Measurements from ENCODE around the gene PLBD1. TPM values are rescaled to one million over a fixed set of nuclear protein-coding genes. Genes with fewer than 3 reads are reported as not detected.

The PLBD1 gene
- total RNA-seq, 1 donor from 2014 or later = not detected

DNA sequence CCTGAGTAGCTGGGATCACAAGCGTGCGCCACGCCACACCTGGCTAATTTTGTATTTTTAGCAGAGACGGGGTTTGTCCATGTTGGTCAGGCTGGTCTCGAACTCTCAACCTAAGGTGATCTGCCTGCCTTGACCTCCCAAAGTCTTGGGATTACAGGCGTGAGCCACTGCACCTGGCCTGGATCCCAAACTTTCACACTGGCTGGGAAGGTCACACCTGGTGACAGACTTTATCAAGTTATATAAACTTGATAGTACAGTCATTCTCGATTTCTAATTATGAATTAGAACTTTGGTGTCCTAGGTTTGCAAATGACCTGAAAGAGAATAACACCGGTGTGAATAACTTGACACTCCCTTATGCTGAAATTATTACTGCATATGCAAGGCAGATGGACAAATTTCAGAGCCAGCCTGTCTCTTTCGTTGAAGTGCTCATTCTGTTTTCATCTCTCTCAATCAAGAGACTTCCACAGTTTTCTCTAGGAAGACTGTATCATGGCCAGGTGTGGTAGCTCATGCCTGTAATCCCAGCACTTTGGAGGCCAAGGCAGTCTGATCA lies 5.9 kb downstream of the PLBD1 start:
- intact Hi-C loops (cut with micrococcal nuclease) = no loop called here
- Mint-ChIP-seq H3K36me3 (ENCODE audit: low read depth) (no peaks in the 10 kb centered on the region), H3K27ac (no peak overlapping the region), H3K27me3 (ENCODE audit: insufficient read depth) (peaks cover 22% of the 10 kb centered on the region), H3K4me1 (ENCODE audit: low read depth) (no peaks in the 10 kb centered on the region), H3K4me3 (no peak overlapping the region), H3K9me3 (no peaks in the 10 kb centered on the region)
- DNase-seq (ENCODE audit: low spot score) = no peak

DNA sequence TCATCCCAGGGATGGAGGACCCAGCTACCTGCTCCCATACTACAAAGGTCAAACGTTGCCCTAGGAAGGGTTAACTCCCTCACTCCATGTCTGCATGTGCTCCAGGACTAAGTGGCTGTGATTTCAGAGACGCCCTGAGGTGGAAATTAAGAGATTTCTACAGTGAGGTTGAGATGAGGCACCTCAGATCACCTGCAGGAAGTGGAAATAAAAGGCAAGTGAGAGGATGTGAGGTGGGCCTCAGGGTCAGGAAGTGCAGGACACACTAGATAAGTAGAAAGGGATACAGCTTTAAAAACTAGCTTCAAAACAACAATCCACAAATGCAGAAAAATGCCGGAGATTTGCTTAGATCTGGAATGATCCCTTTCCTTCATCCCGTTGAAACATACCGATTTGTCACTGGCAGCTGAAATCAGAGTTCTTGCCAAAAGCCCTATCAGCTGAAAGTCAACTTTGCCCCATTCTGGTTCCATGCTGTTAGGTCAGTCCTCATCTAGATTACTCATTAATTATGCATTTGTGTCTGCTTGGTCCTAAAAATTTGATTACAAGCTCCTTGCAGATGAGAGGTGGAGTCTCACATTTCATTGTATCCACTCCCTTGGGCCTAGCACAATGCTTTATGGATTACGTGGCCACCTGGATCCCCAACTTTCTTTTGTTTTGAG lies 6.6 kb downstream of the PLBD1 start:
- Mint-ChIP-seq H3K9me3 (no peaks in the 10 kb centered on the region), H3K36me3 (ENCODE audit: low read depth) (no peaks in the 10 kb centered on the region), H3K4me3 (no peak overlapping the region), H3K27me3 (ENCODE audit: insufficient read depth) (peaks cover 19% of the 10 kb centered on the region), H3K27ac (no peak overlapping the region), H3K4me1 (ENCODE audit: low read depth) (no peaks in the 10 kb centered on the region)
- intact Hi-C loops (cut with micrococcal nuclease) = no loop called here
- no peak for DNase-seq (ENCODE audit: low spot score)

DNA sequence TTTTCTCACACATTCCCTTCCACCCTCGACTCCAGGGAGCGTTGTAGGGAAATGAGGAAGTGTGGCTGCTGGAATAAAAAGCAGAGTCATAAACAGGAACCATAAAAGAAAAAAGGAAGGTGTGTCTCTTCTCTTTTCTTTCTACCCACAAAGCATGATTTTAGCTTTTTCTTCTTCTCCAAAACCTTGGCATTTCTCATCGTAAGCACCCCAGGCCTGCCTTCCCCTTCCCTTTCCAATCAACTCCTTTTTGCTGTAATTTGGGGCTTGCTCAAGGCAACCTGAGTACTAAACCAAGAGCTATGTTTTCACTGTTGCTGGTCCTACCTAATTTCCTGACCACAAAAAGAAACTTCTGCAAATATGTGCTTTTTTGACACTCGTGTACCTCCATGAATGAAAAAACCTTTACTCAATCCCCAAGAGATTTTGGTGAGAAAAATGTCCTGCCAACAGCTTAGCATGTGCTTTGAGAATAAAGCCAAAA lies 9.2 kb downstream of the PLBD1 start:
- intact Hi-C loops (cut with micrococcal nuclease) = no loop called here
- no peak for DNase-seq (ENCODE audit: low spot score)
- Mint-ChIP-seq H3K4me1 (ENCODE audit: low read depth) (no peaks in the 10 kb centered on the region), H3K36me3 (ENCODE audit: low read depth) (no peaks in the 10 kb centered on the region), H3K27ac (no peak overlapping the region), H3K27me3 (ENCODE audit: insufficient read depth) (peaks cover 4% of the 10 kb centered on the region), H3K9me3 (no peaks in the 10 kb centered on the region), H3K4me3 (no peak overlapping the region)

- H3K27me3 Mint-ChIP-seq (ENCODE audit: insufficient read depth) = peaks cover 1% of the 10 kb centered on the region
- H3K9me3 Mint-ChIP-seq = no peaks in the 10 kb centered on the region
- H3K27ac Mint-ChIP-seq = no peak overlapping the region
- no peak overlapping the region for H3K4me3 Mint-ChIP-seq
- no peak for DNase-seq (ENCODE audit: low spot score)
- intact Hi-C loops (cut with micrococcal nuclease) = no loop called here
- no peaks in the 10 kb centered on the region for H3K4me1 Mint-ChIP-seq (ENCODE audit: low read depth)
- no peaks in the 10 kb centered on the region for H3K36me3 Mint-ChIP-seq (ENCODE audit: low read depth)
Observed at GRCh38 chr12:14557966-14558365, 9.7 kb downstream of the PLBD1 start.

GRCh38 chr12:14554281-14555007 lies 13.2 kb downstream of the PLBD1 start:
- no peak overlapping the region for H3K4me3 Mint-ChIP-seq
- no peaks in the 10 kb centered on the region for H3K36me3 Mint-ChIP-seq (ENCODE audit: low read depth)
- no peaks in the 10 kb centered on the region for H3K9me3 Mint-ChIP-seq
- intact Hi-C loops (cut with micrococcal nuclease) = no loop called here
- no peak for DNase-seq (ENCODE audit: low spot score)
- H3K4me1 Mint-ChIP-seq (ENCODE audit: low read depth) = no peaks in the 10 kb centered on the region
- H3K27ac Mint-ChIP-seq = no peak overlapping the region
- peaks cover 2% of the 10 kb centered on the region for H3K27me3 Mint-ChIP-seq (ENCODE audit: insufficient read depth)

DNA sequence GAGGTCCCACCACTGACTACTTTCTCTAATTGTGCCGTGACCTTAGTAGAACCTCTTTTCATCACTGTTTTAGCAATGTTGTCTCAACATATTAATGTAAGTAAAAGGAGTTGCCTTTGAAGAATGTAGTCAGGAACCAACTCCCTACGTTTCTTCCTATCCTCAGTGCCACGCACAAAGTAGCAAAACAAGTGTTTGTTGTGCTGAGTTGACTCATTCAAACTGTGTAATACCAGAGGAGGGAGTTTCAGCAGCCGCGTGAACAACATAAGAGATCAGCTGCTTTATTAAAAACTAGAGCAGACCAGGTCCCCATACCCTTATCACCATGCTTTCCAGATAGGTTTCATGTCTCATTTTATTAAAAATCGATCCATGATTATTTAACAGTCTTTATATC lies 19.1 kb downstream of the PLBD1 start:
- no peaks in the 10 kb centered on the region for H3K9me3 Mint-ChIP-seq
- H3K27ac Mint-ChIP-seq = no peak overlapping the region
- no peak for DNase-seq (ENCODE audit: low spot score)

GRCh38 chr12:14547571-14547970 lies 20.1 kb downstream of the PLBD1 start:
- Mint-ChIP-seq H3K27ac (no peak overlapping the region), H3K36me3 (ENCODE audit: low read depth) (no peaks in the 10 kb centered on the region), H3K27me3 (ENCODE audit: insufficient read depth) (peaks cover 4% of the 10 kb centered on the region), H3K4me3 (no peak overlapping the region), H3K9me3 (no peaks in the 10 kb centered on the region), H3K4me1 (ENCODE audit: low read depth) (no peaks in the 10 kb centered on the region)
- intact Hi-C loops (cut with micrococcal nuclease) = no loop called here
- no peak for DNase-seq (ENCODE audit: low spot score)

More for the DNA sequence above, 19.1 kb downstream of the PLBD1 start:
- Mint-ChIP-seq H3K36me3 (ENCODE audit: low read depth) (no peaks in the 10 kb centered on the region), H3K4me3 (no peak overlapping the region), H3K4me1 (ENCODE audit: low read depth) (no peaks in the 10 kb centered on the region), H3K27me3 (ENCODE audit: insufficient read depth) (peaks cover 4% of the 10 kb centered on the region)
- intact Hi-C loops (cut with micrococcal nuclease) = no loop called here

DNA sequence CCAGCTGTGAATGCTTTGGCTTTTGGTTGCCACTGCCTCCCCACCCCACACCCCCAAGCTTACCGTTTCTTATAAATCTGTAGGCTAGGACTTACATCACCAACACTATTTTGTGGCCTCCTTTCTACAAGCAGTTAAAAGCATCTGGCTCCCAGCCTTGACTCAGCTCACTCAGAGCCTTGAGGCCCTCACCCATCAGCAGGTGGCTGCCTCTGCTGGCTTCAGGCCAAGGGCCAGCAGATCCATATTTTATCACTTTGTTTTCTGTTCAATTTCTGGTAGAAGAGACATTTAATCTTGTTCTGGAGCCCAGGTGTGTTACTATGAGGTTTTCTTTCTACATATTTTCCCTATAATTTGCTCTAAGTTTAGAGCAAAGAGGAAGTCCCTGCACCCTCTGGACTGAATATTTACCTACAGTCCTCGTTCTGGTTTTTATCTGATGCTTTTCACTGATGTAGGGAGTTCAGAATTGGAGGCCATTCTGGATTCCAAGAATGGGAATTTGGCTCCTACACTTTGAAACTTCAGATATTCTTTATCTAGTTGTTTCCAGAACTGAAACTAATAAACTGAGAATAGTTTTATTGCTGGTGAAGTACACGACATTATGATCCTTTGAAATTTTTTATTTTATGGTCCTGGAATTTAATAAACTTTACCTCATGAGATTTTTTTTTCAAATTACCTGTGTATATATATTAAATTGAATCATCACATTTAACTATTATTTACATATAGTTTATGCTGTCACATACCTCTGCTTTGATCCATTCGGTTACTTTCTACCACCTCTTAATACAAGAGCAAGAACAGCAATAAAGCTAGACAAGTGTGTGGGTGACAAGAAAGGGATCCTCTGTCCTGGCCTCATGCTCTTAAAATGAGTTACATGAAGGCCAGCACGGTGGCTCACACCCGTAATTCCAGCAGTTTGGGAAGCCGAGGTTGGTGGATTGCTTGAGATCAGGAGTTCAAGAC lies 22.2 kb downstream of the PLBD1 start:
- H3K27me3 Mint-ChIP-seq (ENCODE audit: insufficient read depth) = peaks cover 4% of the 10 kb centered on the region
- H3K36me3 Mint-ChIP-seq (ENCODE audit: low read depth) = no peaks in the 10 kb centered on the region
- no peaks in the 10 kb centered on the region for H3K9me3 Mint-ChIP-seq
- intact Hi-C loops (cut with micrococcal nuclease) = no loop called here
- H3K27ac Mint-ChIP-seq = no peak overlapping the region
- no peak for DNase-seq (ENCODE audit: low spot score)
- H3K4me1 Mint-ChIP-seq (ENCODE audit: low read depth) = no peaks in the 10 kb centered on the region
- no peak overlapping the region for H3K4me3 Mint-ChIP-seq

DNA sequence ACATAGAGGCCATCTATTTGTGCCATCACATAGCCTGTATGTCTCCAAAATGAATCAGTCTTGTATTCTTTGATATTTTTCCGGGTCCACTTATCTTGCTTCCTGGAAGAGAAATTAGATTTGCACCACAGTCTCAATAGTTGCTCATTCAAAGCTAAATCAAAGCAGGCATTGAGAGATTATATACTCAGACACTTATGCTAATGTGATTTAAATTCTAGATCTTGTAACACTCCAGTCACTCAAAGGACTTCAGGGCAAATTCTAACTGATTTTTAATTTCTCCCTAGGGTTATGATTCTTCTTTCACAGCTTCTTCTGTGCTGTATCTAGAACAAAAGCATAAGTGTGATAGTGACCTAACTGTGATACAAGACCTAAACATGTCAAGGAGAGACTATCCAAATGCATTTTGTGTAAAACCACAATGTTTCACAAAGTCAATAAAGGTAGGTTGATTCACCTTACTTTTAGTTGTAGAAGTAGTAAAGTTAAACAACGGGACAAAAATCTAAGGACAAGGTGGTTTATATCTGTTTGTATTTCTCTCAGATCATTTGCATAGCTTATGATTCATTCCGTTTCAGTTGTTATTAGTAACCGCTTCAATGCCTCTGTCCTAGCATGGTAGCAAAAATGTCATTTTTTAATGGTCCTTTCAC lies 26.8 kb downstream of the PLBD1 start:
- intact Hi-C loops (cut with micrococcal nuclease) = no loop called here
- H3K27me3 Mint-ChIP-seq (ENCODE audit: insufficient read depth) = peaks cover 2% of the 10 kb centered on the region
- H3K36me3 Mint-ChIP-seq (ENCODE audit: low read depth) = no peaks in the 10 kb centered on the region
- H3K27ac Mint-ChIP-seq = no peak overlapping the region
- DNase-seq (ENCODE audit: low spot score) = no peak
- H3K4me1 Mint-ChIP-seq (ENCODE audit: low read depth) = no peaks in the 10 kb centered on the region
- H3K9me3 Mint-ChIP-seq = no peaks in the 10 kb centered on the region
- no peak overlapping the region for H3K4me3 Mint-ChIP-seq

DNA sequence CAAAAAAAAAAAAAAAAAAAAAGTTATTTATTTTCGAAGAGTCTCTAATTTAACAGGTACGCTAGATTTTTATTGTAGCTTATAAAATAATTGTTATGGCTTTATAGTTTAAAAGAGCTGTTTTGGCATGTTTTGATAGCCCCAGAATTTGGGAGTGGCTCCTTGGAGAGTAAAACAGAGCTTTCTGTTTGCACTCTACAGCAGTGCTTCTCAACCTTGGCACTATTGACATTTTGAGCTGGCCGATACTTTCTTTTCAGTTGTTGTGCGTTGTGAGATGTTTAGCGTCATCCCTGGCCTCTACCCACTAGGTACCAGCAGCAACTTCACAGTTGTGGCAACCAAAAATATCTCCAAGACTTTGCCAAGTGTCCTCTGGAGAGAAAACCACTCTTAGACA lies 30.6 kb downstream of the PLBD1 start:
- Mint-ChIP-seq H3K36me3 (ENCODE audit: low read depth) (no peaks in the 10 kb centered on the region), H3K4me1 (ENCODE audit: low read depth) (no peaks in the 10 kb centered on the region), H3K9me3 (no peaks in the 10 kb centered on the region), H3K27me3 (ENCODE audit: insufficient read depth) (peaks cover 2% of the 10 kb centered on the region), H3K4me3 (no peak overlapping the region), H3K27ac (no peak overlapping the region)
- intact Hi-C loops (cut with micrococcal nuclease) = no loop called here
- DNase-seq (ENCODE audit: low spot score) = no peak

DNA sequence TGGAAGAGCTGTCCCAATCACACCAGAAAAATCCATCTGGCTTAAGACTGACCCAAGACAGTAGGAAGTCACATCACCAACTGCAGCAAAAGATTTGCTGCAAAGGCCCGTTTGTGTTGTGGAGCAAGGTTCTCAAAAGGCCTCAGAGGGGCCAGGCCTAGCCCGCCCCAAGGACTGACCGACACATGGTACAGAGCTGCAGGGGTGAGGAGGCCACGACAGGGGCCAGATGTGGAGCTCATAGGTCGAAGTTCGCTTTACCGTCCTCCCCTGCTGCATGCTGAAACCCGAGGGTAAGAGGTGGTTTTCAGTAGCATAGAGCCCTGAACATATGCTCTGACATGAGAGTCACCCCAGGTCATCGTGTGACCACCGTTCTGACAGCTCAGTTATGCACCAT lies 35.5 kb downstream of the PLBD1 start:
- Mint-ChIP-seq H3K4me1 (ENCODE audit: low read depth) (no peaks in the 10 kb centered on the region), H3K36me3 (ENCODE audit: low read depth) (no peaks in the 10 kb centered on the region), H3K27ac (no peak overlapping the region), H3K27me3 (ENCODE audit: insufficient read depth) (peaks cover 3% of the 10 kb centered on the region), H3K4me3 (no peak overlapping the region), H3K9me3 (no peaks in the 10 kb centered on the region)
- DNase-seq (ENCODE audit: low spot score) = no peak
- intact Hi-C loops (cut with micrococcal nuclease) = no loop called here

GRCh38 chr12:14525964-14526363 lies 41.7 kb downstream of the PLBD1 start:
- H3K36me3 Mint-ChIP-seq (ENCODE audit: low read depth) = no peaks in the 10 kb centered on the region
- no peak overlapping the region for H3K4me3 Mint-ChIP-seq
- peaks cover 3% of the 10 kb centered on the region for H3K27me3 Mint-ChIP-seq (ENCODE audit: insufficient read depth)
- peaks cover 29% of the 10 kb centered on the region for H3K9me3 Mint-ChIP-seq
- intact Hi-C loops (cut with micrococcal nuclease) = no loop called here
- no peak for DNase-seq (ENCODE audit: low spot score)
- H3K27ac Mint-ChIP-seq = no peak overlapping the region
- H3K4me1 Mint-ChIP-seq (ENCODE audit: low read depth) = no peaks in the 10 kb centered on the region

Data from activated T-helper 1 cell treated with anti-CD3 and anti-CD28 coated beads, Interleukin-12 subunit alpha, Interleukin-12 subunit beta, Interleukin-2, Interleukin-4 antibody, amounts not matched to agents 30 ng/mL and 10 ng/mL and 1 ng/mL, durations not matched to agents 14 hours and 24 hours and 36 hours (primary cell).